K562 (cell line): ENCODE results near the gene COL25A1. TPM values are rescaled to one million over a fixed set of nuclear protein-coding genes. Genes with fewer than 3 reads are reported as not detected.

ENCODE experiments used
- ARID3A ChIP-seq: IDR thresholded peaks from 2 replicates; pipeline ENCODE4 v1.6.1; 2012; ENCODE audit warnings: low read depth, low read length, improper control_type of control experiment, borderline replicate concordance
- CHD2 ChIP-seq: IDR thresholded peaks from 2 replicates; pipeline ENCODE4 v1.6.1; 2011; ENCODE audit warnings: low read depth, low read length
- ETV1 ChIP-seq: fragments of 450-650 bp; conservative IDR thresholded peaks from 2 replicates; pipeline ENCODE4 v1.6.1; 2016; ENCODE audit warnings: missing genetic modification characterization, control low read depth, low read depth, missing compliant biosample characterization
- FOXK2 ChIP-seq, 2 experiments: fragments of 450-650 bp; IDR thresholded peaks in 1 of 2; conservative IDR thresholded peaks in 1 of 2; 2 replicates each; pipeline ENCODE4 v1.6.1; 2016; ENCODE audit warnings: low read depth in 2 of 2, mild to moderate bottlenecking in 1 of 2
- GATA2 ChIP-seq: sonication (generic); formaldehyde crosslinking; IDR thresholded peaks from 2 replicates; pipeline ENCODE4 v1.4.0; 2020; ENCODE audit warnings: mild to moderate bottlenecking, missing genetic modification reagents
- HDAC1 ChIP-seq, 2 experiments: fragments of 450-650 bp; IDR thresholded peaks; 2 replicates each; pipeline ENCODE4 v1.6.1; 2016 to 2017; ENCODE audit warnings: inconsistent platforms in 1 of 2, mild to moderate bottlenecking in 1 of 2, moderate library complexity in 1 of 2
- MAX ChIP-seq: sonication (generic); formaldehyde crosslinking; IDR thresholded peaks from 2 replicates; pipeline ENCODE4 v1.9.0; 2022; ENCODE audit warnings: mild to moderate bottlenecking, missing genetic modification reagents
- MCM5 ChIP-seq: fragments of 450-650 bp; IDR thresholded peaks from 2 replicates; pipeline ENCODE4 v1.6.1; 2016; ENCODE audit warnings: low read depth
- MCM7 ChIP-seq, 2 experiments: fragments of 450-650 bp; IDR thresholded peaks; 2 replicates each; pipeline ENCODE4 v1.6.1; 2016 to 2018
- MIER1 ChIP-seq: fragments of 450-650 bp; IDR thresholded peaks from 2 replicates; pipeline ENCODE4 v1.6.1; 2016; ENCODE audit warnings: antibody characterized with exemption, mild to moderate bottlenecking, low read depth
- MLX ChIP-seq, 2 experiments: fragments of 450-650 bp in 1 of 2; sonication (generic) in 1 of 2; formaldehyde crosslinking; conservative IDR thresholded peaks; 2 replicates each; pipeline versions ENCODE4 v1.4.0 to v1.8.1; 2020 to 2022; ENCODE audit warnings: mild to moderate bottlenecking in 1 of 2, missing genetic modification reagents in 1 of 2
- SMARCC2 ChIP-seq: fragments of 450-650 bp; IDR thresholded peaks from 2 replicates; pipeline ENCODE4 v1.6.1; 2017; ENCODE audit warnings: antibody characterized with exemption, moderate library complexity, mild to moderate bottlenecking, low read depth
- TAF1 ChIP-seq: IDR thresholded peaks from 2 replicates; pipeline ENCODE4 v1.6.1; 2011; ENCODE audit warnings: mild to moderate bottlenecking, low read length, moderate library complexity; ENCODE audit not compliant: insufficient read depth, control insufficient read depth, severe bottlenecking; ENCODE audit errors: extremely low read depth
- U2AF2 ChIP-seq: fragments of 200-400 bp; formaldehyde crosslinking; optimal IDR thresholded peaks from 2 replicates; pipeline ENCODE3; 2017; ENCODE audit warnings: low read depth, mild to moderate bottlenecking, low read length
- ZBED1 ChIP-seq: IDR thresholded peaks from 2 replicates; pipeline ENCODE4 v1.6.1; 2014
- ZFX ChIP-seq: sonication (generic); formaldehyde crosslinking; IDR thresholded peaks from 2 replicates; pipeline ENCODE4 v1.8.0; 2022; ENCODE audit warnings: mild to moderate bottlenecking, missing genetic modification reagents, moderate library complexity
- ZNF3 ChIP-seq: fragments of 250-450 bp; sonication (Bioruptor Pico); IDR thresholded peaks from 2 replicates; pipeline ENCODE4 v1.5.0; 2021; ENCODE audit warnings: mild to moderate bottlenecking, moderate library complexity
- ZNF41 ChIP-seq: fragments of 250-450 bp; sonication (Bioruptor Pico); conservative IDR thresholded peaks from 2 replicates; pipeline ENCODE4 v1.4.0; 2020; ENCODE audit warnings: mild to moderate bottlenecking
- polyA plus RNA-seq, 8 experiments: library from polyadenylated mRNA; depleted of rRNA in 4 of 8; stranded (reverse) in 5 of 8; unstranded in 3 of 8; fragments of >200 nt; fragmentation: Nextera tagmentation in 2 of 8; fragmentation: Illumina TruSeq in 1 of 8; extraction: Ambion mirVana in 2 of 8; extraction: Trizol in 1 of 8; gene quantifications; 2 replicates each; pipeline versions ENCODE4 v1.2.1 to v1.2.3, GENCODE V29; 2011 to 2014; ENCODE audit warnings: inconsistent platforms in 1 of 8, missing spikeins in 1 of 8
- total RNA-seq, 7 experiments: library from RNA; depleted of rRNA in 6 of 7; stranded (reverse); fragments of >200 nt in 6 of 7; fragmentation: Illumina TruSeq in 2 of 7; extraction: Trizol in 2 of 7; gene quantifications; 2 replicates each; pipeline versions ENCODE4 v1.2.1 to v1.2.3, GENCODE V29; 2011 to 2021; ENCODE audit warnings: low replicate concordance in 1 of 7
- TF ChIP-seq, protein P1 (sequence below): fragments of 250-450 bp; sonication (Bioruptor Pico); IDR thresholded peaks from 2 replicates; pipeline ENCODE4 v1.9.0; 2021; ENCODE audit warnings: mild to moderate bottlenecking, inconsistent platforms
- TF ChIP-seq, protein P2 (sequence below): sonication (generic); formaldehyde crosslinking; IDR thresholded peaks from 2 replicates; pipeline ENCODE4 v1.8.0; 2022; ENCODE audit warnings: mild to moderate bottlenecking, missing genetic modification reagents

The COL25A1 gene
- total and polyA plus RNA-seq, 9 of the 15 experiments (the other 6 are each of a cell fraction or from before 2014, with no cell fraction given) = 0.03 to 0.62 (median 0.27) TPM

GRCh38 chr4:109027016-109027500, 275.4 kb downstream of the COL25A1 start (continued):
- TF ChIP-seq, protein P1, sequence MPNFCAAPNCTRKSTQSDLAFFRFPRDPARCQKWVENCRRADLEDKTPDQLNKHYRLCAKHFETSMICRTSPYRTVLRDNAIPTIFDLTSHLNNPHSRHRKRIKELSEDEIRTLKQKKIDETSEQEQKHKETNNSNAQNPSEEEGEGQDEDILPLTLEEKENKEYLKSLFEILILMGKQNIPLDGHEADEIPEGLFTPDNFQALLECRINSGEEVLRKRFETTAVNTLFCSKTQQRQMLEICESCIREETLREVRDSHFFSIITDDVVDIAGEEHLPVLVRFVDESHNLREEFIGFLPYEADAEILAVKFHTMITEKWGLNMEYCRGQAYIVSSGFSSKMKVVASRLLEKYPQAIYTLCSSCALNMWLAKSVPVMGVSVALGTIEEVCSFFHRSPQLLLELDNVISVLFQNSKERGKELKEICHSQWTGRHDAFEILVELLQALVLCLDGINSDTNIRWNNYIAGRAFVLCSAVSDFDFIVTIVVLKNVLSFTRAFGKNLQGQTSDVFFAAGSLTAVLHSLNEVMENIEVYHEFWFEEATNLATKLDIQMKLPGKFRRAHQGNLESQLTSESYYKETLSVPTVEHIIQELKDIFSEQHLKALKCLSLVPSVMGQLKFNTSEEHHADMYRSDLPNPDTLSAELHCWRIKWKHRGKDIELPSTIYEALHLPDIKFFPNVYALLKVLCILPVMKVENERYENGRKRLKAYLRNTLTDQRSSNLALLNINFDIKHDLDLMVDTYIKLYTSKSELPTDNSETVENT (CRISPR knock-in tag) = no peak
- TF ChIP-seq MIER1 (no peak), MCM7 (IDR thresholded peaks at IDR 0.05) (no peak), TAF1 (no peak), ZNF41 (CRISPR knock-in tag) (no peak), U2AF2 (no peak), ZNF3 (CRISPR knock-in tag) (no peak), ETV1 (tag) (no peak), SMARCC2 (peak; percentile 81), CHD2 (no peak), MCM5 (no peak), MLX (CRISPR knock-in tag; conservative IDR thresholded peaks at IDR 0.05) (no peak), GATA2 (no peak), HDAC1 (IDR thresholded peaks at IDR 0.05) (peak in 1 of 2 experiments; percentile 61; a peak in 1 of 4 replicates), ZBED1 (no peak), MAX (CRISPR knock-in tag) (no peak), ARID3A (peak; percentile 84; the same call in 1 of the 2 replicates), FOXK2 (conservative IDR thresholded peaks at IDR 0.05 in 1 of 2, IDR thresholded peaks at IDR 0.05 in 1 of 2; ENCODE audit: low read depth in 2 of 2) (peak in 1 of 2 experiments; percentile 45; a peak in 1 of 4 replicates), ZFX (CRISPR knock-in tag) (no peak)
- TF ChIP-seq, protein P2, sequence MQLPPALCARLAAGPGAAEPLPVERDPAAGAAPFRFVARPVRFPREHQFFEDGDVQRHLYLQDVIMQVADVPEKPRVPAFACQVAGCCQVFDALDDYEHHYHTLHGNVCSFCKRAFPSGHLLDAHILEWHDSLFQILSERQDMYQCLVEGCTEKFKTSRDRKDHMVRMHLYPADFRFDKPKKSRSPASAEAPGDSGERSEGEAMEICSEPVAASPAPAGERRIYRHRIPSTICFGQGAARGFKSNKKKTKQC (CRISPR knock-in tag) = no peak
